Coronary artery (tissue), 2 donors: ENCODE results near the gene NAV1.

Experiments
- DNase-seq: peaks from one replicate; pipeline ENCODE4 v3.0.0-alpha.2; 2017; ENCODE audit warnings: low spot score
- H3K27ac ChIP-seq, 2 donors: fragments of 200-600 bp; sonication (generic); one replicate each; pipeline ENCODE4 v1.5.1; 2016 to 2019
- H3K4me3 ChIP-seq: fragments of 200-600 bp; sonication (generic); 2 replicates; pipeline ENCODE4 v1.5.1; 2016; ENCODE audit warnings: mild to moderate bottlenecking, moderate library complexity
- CTCF ChIP-seq: fragments of 200-600 bp; sonication (generic); IDR thresholded peaks from one replicate; pipeline ENCODE4 v1.5.1; 2019; ENCODE audit warnings: antibody characterized with exemption

Gene NAV1

GRCh38 chr1:201562257-201562656 lies 23.3 kb downstream of the NAV1 start:
- TF ChIP-seq CTCF, result no peak
- H3K4me3 ChIP-seq, result no peak overlapping the region
- peak overlapping the region; percentile 3 to 43 for H3K27ac ChIP-seq
- DNase-seq, result peak; percentile 59

DNA sequence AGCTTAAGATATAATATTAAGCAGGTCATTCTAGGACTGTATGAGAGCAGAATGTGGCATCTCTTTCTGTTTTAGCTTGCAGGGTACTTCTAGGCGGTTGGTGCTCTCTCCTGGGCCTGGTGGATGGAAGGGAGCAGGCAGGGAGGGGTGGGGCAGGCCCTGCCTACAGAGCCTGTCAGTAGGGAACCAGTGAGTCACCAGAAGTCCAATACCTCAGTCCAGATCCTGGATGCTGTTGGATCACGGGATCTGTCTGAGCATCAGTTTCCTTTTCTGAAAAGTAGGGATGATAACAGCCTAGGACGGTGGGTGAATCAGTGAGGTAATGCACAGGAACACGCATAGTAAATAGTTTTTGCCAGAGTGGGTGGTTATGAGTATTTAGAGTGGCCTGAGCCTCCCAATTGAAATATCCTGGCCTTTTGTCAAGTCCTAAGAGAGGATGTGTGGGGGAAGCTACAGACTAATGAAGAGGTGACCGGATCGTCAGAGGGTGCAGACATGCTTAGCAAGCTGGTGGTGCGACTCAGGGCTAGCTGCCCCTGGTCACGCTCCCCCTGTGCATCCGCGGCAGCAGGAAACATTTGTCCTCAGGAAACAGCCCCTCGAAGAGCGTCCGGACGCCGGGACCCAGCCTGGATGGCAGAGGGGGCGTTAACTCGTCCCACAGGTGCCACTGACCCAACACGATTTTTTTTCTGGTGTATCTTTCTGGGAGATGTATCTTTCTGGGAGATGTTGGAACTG lies 23.9 kb downstream of the NAV1 start:
- no peak overlapping the region for H3K4me3 ChIP-seq
- no peak for TF ChIP-seq CTCF
- DNase-seq, result peak; percentile 66
- peak overlapping the region; percentile 3 to 43 for H3K27ac ChIP-seq

GRCh38 chr1:201563406-201563780 lies 24.5 kb downstream of the NAV1 start:
- Histone ChIP-seq H3K27ac (peak overlapping the region in 1 of 2 donors; percentile 39), H3K4me3 (no peak overlapping the region)
- no peak for TF ChIP-seq CTCF
- no peak for DNase-seq

GRCh38 chr1:201563941-201564340 lies 25.0 kb downstream of the NAV1 start:
- no peak for TF ChIP-seq CTCF
- no peak overlapping the region for H3K4me3 ChIP-seq
- no peak overlapping the region for H3K27ac ChIP-seq
- DNase-seq, result no peak

DNA sequence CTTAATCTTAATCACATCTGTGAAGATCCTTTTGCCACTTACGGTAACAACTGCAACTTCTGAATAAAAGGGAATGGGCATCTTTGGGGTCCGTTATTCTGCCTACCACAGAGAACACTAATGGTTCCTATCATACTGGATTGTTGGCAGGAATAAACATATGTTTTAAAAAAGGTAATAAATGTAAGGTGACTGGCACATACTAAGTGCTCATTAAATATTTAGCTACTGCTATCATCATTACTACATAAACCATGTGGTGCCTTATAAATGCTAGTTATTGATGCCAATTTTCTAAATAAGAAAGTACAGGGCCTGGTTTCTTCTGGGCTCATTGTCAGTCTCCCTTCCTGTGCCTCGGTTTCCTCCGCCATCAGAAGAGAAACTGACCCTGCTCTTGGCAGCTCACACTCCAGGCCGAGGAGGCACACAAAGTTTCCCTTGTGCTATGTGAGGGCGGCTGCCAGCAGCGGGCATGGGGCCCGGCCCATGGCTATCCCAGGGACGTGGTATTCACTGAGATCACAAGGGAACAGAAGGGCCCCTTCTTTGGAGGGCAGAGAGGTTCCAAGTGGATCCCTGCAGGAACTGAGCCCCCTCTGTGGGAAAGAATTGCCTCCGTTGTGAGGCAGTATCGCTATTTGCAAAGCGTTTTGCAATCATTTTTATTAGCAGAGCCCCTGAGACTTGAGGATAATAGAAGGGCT lies 26.2 kb downstream of the NAV1 start:
- no peak for TF ChIP-seq CTCF
- no peak overlapping the region for H3K27ac ChIP-seq
- no peak for DNase-seq
- no peak overlapping the region for H3K4me3 ChIP-seq

DNA sequence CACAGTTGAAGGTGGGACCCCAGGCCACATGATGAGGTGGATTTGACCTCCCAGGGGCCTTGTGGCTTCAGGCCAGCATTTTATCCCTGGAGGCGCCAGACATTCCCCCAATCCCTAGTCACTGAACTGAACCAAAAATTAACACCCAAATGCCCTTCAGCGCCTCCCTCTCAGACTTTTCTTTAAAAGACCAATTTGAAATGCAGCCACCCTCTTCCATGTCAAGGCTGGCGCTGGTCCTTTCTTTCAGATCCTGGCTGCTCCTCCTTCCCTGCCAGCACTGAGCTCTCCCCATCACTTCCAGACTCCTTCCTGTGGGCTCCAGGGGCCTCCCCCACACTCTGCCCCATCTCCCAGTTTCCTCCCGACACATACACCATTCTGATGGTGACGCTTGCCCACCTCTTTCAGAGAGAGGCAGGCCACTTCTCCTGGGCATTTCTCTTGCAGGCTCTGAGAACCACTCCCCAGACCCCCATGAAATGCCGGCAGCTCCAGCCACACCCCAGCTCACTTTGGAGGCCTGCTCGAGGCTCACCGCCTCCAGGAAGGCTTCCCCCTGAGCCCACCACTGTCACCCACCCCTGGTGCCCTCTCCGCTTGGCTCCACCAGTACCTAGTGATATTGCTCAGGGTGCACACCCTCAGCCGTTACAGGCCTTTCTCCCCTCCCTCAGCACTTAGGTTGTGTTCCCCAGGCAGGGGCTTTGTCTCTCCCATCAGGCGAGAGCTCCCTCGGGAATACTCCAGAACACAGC lies 27.0 kb downstream of the NAV1 start:
- DNase-seq, result peak; percentile 60
- Histone ChIP-seq H3K4me3 (no peak overlapping the region), H3K27ac (no peak overlapping the region)
- no peak for TF ChIP-seq CTCF
